ENCODE measurements around the gene MYH13.

GRCh38 chr17:10344816-10345215 is 28.0 kb downstream of the MYH13 start:
- TF ChIP-seq, protein P1, sequence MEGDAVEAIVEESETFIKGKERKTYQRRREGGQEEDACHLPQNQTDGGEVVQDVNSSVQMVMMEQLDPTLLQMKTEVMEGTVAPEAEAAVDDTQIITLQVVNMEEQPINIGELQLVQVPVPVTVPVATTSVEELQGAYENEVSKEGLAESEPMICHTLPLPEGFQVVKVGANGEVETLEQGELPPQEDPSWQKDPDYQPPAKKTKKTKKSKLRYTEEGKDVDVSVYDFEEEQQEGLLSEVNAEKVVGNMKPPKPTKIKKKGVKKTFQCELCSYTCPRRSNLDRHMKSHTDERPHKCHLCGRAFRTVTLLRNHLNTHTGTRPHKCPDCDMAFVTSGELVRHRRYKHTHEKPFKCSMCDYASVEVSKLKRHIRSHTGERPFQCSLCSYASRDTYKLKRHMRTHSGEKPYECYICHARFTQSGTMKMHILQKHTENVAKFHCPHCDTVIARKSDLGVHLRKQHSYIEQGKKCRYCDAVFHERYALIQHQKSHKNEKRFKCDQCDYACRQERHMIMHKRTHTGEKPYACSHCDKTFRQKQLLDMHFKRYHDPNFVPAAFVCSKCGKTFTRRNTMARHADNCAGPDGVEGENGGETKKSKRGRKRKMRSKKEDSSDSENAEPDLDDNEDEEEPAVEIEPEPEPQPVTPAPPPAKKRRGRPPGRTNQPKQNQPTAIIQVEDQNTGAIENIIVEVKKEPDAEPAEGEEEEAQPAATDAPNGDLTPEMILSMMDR (conservative IDR thresholded peaks at IDR 0.05; ENCODE audit: low read length), result no peak
- TF ChIP-seq EZH2phosphoT487 (IDR thresholded peaks at IDR 0.05; ENCODE audit: borderline replicate concordance, low read depth, low read length), result no peak
